CD14-positive monocyte (primary cell): Measurements from ENCODE around the gene RAB26. TPM values are rescaled to one million over a fixed set of nuclear protein-coding genes. Genes with fewer than 3 reads are reported as not detected.

Source experiments
- DNase-seq, 3 donors: peaks; one replicate each; pipeline ENCODE4 v3.0.0-alpha.2; 2011 to 2022
- H2AFZ ChIP-seq: 2 replicates; pipeline ENCODE4 v1.6.0; 2012; ENCODE audit warnings: mild to moderate bottlenecking, low read depth, low read length, inconsistent platforms; ENCODE audit not compliant: insufficient read depth, poor library complexity, severe bottlenecking
- H3K27ac ChIP-seq, 2 donors: 1 replicate in 1 of 2; 2 replicates in 1 of 2; pipeline ENCODE4 v1.5.1; 2012 to 2013; ENCODE audit warnings: low read length in 2 of 2, control low read depth in 1 of 2, inconsistent platforms in 1 of 2, low read depth in 1 of 2, mild to moderate bottlenecking in 1 of 2
- H3K27me3 ChIP-seq, 2 donors: one replicate each; pipeline versions ENCODE4 v1.6.0 to v1.6.1; 2011 to 2013; ENCODE audit warnings: low read length in 2 of 2; ENCODE audit not compliant: control insufficient read depth in 2 of 2, insufficient read depth in 2 of 2
- H3K36me3 ChIP-seq, 2 donors: replicated peaks in 1 of 2; 1 replicate in 1 of 2; 2 replicates in 1 of 2; pipeline versions ENCODE4 v1.5.1 to v1.6.1; 2012 to 2013; ENCODE audit warnings: low read length in 2 of 2, control low read depth in 1 of 2, inconsistent platforms in 1 of 2, mild to moderate bottlenecking in 1 of 2; ENCODE audit not compliant: insufficient read depth in 2 of 2, control insufficient read depth in 1 of 2
- H3K4me1 ChIP-seq, 2 donors: 1 replicate in 1 of 2; 2 replicates in 1 of 2; pipeline versions ENCODE4 v1.5.1 to v1.6.1; 2012 to 2013; ENCODE audit warnings: low read length in 2 of 2, control low read depth in 1 of 2, inconsistent platforms in 1 of 2, mild to moderate bottlenecking in 1 of 2, moderate library complexity in 1 of 2; ENCODE audit not compliant: insufficient read depth in 2 of 2, control insufficient read depth in 1 of 2
- H3K4me2 ChIP-seq: replicated peaks from 2 replicates; pipeline ENCODE3; 2012; ENCODE audit warnings: low read length, moderate library complexity, mild to moderate bottlenecking; ENCODE audit not compliant: poor library complexity, severe bottlenecking; ENCODE audit errors: extremely low read depth
- H3K4me3 ChIP-seq, 3 experiments: fragments of 200-600 bp in 1 of 3; sonication (generic) in 1 of 3; replicated peaks in 1 of 3; 1 replicate in 2 of 3; 2 replicates in 1 of 3; pipeline ENCODE4 v1.5.1; 2011 to 2013; ENCODE audit warnings: low read length in 3 of 3, mild to moderate bottlenecking in 3 of 3, control low read depth in 2 of 3, low read depth in 2 of 3, inconsistent platforms in 1 of 3, moderate library complexity in 1 of 3
- H3K79me2 ChIP-seq: 2 replicates; pipeline ENCODE4 v1.6.0; 2012; ENCODE audit warnings: mild to moderate bottlenecking, control low read depth, inconsistent platforms, low read length, moderate library complexity; ENCODE audit not compliant: insufficient read depth
- H3K9ac ChIP-seq: 2 replicates; pipeline ENCODE4 v1.6.0; 2017; ENCODE audit warnings: low read length, mild to moderate bottlenecking; ENCODE audit not compliant: insufficient read depth, poor library complexity, severe bottlenecking
- H3K9me3 ChIP-seq, 2 donors: replicated peaks in 1 of 2; 1 replicate in 1 of 2; 2 replicates in 1 of 2; pipeline versions ENCODE4 v1.5.1 to v1.6.1; 2012 to 2013; ENCODE audit warnings: low read length in 2 of 2, control low read depth in 1 of 2; ENCODE audit not compliant: control insufficient read depth in 1 of 2, insufficient read depth in 1 of 2
- H4K20me1 ChIP-seq: 2 replicates; pipeline ENCODE4 v1.6.0; 2012; ENCODE audit warnings: mild to moderate bottlenecking, low read length, control low read depth, moderate library complexity; ENCODE audit not compliant: insufficient read depth
- H3K27ac Mint-ChIP-seq, 7 donors: one replicate each; pipeline ENCODE4 v1.8.0; 2020; ENCODE audit warnings: mild to moderate bottlenecking in 7 of 7, mixed read lengths in 7 of 7, moderate library complexity in 6 of 7, inconsistent platforms in 2 of 7
- H3K27me3 Mint-ChIP-seq, 3 donors: one replicate each; pipeline ENCODE4 v1.8.0; 2021 to 2022; ENCODE audit warnings: low read depth in 3 of 3, mild to moderate bottlenecking in 3 of 3, mixed read lengths in 3 of 3, moderate library complexity in 3 of 3, inconsistent platforms in 1 of 3
- H3K36me3 Mint-ChIP-seq, 2 donors: one replicate each; pipeline ENCODE4 v1.8.0; 2020; ENCODE audit warnings: mixed read lengths in 2 of 2, inconsistent platforms in 1 of 2, mild to moderate bottlenecking in 1 of 2
- H3K4me1 Mint-ChIP-seq: one replicate; pipeline ENCODE4 v1.8.0; 2020; ENCODE audit warnings: mild to moderate bottlenecking, mixed read lengths
- H3K4me3 Mint-ChIP-seq, 2 donors: one replicate each; pipeline ENCODE4 v1.8.0; 2020; ENCODE audit warnings: mild to moderate bottlenecking in 2 of 2, mixed read lengths in 2 of 2, moderate library complexity in 1 of 2
- H3K9me3 Mint-ChIP-seq, 7 donors: one replicate each; pipeline ENCODE4 v1.8.0; 2020 to 2022; ENCODE audit warnings: mixed read lengths in 7 of 7, mild to moderate bottlenecking in 6 of 7, moderate library complexity in 6 of 7, inconsistent platforms in 2 of 7
- WGBS: methylation state at CpG from one replicate; pipeline ENCODE4 v1.1.5; 2013; ENCODE audit warnings: missing lambda C conversion rate; ENCODE audit not compliant: insufficient coverage; 5-methylcytosine and 5-hydroxymethylcytosine counted together
- intact Hi-C, 2 donors: fragments of 100-400 bp; cut with micrococcal nuclease; formaldehyde crosslinking; loops; one replicate each; pipeline versions ENCODE4 v1.15.0 to v1.15.1; 2023
- polyA plus RNA-seq, 3 donors: library from polyadenylated mRNA; depleted of rRNA in 1 of 3; unstranded in 2 of 3; stranded (reverse) in 1 of 3; fragments of 300-500 nt in 2 of 3; fragments of >200 nt in 1 of 3; fragmentation: Illumina TruSeq in 2 of 3; gene quantifications; 1 replicate in 2 of 3; 2 replicates in 1 of 3; pipeline ENCODE4 v1.2.3, GENCODE V29; 2012 to 2021
- TF ChIP-seq, protein P1 (sequence below): fragments of 200-600 bp; IDR thresholded peaks from one replicate; pipeline ENCODE4 v1.8.0; 2022; ENCODE audit warnings: antibody characterized with exemption, mild to moderate bottlenecking

RAB26 gene
- polyA plus RNA-seq, 3 donors: not detected

GRCh38 chr16:2142942-2143877 is 5.2 kb upstream of the RAB26 start:
- Mint-ChIP-seq H3K27me3 (peaks cover 8 to 28% (median 18%) of the 10 kb centered on the region in 3 donors), H3K9me3 (peaks cover 0 to 1% (median 0%) of the 10 kb centered on the region in 7 donors), H3K4me1 (peaks cover 7% of the 10 kb centered on the region), H3K36me3 (no peaks in the 10 kb centered on the region), H3K27ac (no peak overlapping the region), H3K4me3 (no peak overlapping the region)
- H3K4me1 ChIP-seq: peaks cover 4 to 6% of the 10 kb centered on the region in 2 donors
- intact Hi-C loops: no loop called here
- H3K27ac ChIP-seq: no peak overlapping the region
- H3K79me2 ChIP-seq: no peaks in the 10 kb centered on the region
- no peak overlapping the region for H3K4me2 ChIP-seq
- 75% methylated on average over 31 of the region's 31 CpGs for WGBS
- no peak overlapping the region for H3K4me3 ChIP-seq
- no peak overlapping the region for H2AFZ ChIP-seq
- H3K36me3 ChIP-seq: no peaks in the 10 kb centered on the region
- TF ChIP-seq, protein P1, sequence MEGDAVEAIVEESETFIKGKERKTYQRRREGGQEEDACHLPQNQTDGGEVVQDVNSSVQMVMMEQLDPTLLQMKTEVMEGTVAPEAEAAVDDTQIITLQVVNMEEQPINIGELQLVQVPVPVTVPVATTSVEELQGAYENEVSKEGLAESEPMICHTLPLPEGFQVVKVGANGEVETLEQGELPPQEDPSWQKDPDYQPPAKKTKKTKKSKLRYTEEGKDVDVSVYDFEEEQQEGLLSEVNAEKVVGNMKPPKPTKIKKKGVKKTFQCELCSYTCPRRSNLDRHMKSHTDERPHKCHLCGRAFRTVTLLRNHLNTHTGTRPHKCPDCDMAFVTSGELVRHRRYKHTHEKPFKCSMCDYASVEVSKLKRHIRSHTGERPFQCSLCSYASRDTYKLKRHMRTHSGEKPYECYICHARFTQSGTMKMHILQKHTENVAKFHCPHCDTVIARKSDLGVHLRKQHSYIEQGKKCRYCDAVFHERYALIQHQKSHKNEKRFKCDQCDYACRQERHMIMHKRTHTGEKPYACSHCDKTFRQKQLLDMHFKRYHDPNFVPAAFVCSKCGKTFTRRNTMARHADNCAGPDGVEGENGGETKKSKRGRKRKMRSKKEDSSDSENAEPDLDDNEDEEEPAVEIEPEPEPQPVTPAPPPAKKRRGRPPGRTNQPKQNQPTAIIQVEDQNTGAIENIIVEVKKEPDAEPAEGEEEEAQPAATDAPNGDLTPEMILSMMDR: no peak
- no peaks in the 10 kb centered on the region for H4K20me1 ChIP-seq
- H3K9me3 ChIP-seq: no peaks in the 10 kb centered on the region
- no peak for DNase-seq
- peaks cover 0 to 6% of the 10 kb centered on the region in 2 donors for H3K27me3 ChIP-seq
- H3K9ac ChIP-seq: no peak overlapping the region

- Histone ChIP-seq H3K4me3 (no peak overlapping the region), H3K79me2 (no peaks in the 10 kb centered on the region), H3K36me3 (no peaks in the 10 kb centered on the region), H3K27me3 (peaks cover 0 to 8% of the 10 kb centered on the region in 2 donors), H2AFZ (no peak overlapping the region), H3K9ac (no peak overlapping the region), H3K4me2 (no peak overlapping the region), H3K4me1 (peaks cover 8 to 13% of the 10 kb centered on the region in 2 donors), H3K27ac (no peak overlapping the region), H3K9me3 (no peaks in the 10 kb centered on the region), H4K20me1 (peaks cover 3% of the 10 kb centered on the region)
- TF ChIP-seq, protein P1: no peak
- Mint-ChIP-seq H3K36me3 (no peaks in the 10 kb centered on the region), H3K4me1 (peaks cover 5% of the 10 kb centered on the region), H3K4me3 (no peak overlapping the region), H3K27ac (no peak overlapping the region), H3K9me3 (peaks cover 0 to 1% (median 0%) of the 10 kb centered on the region in 7 donors), H3K27me3 (peaks cover 8 to 26% (median 18%) of the 10 kb centered on the region in 3 donors)
- DNase-seq: no peak
- 88% methylated on average over 16 of the region's 17 CpGs for WGBS
- intact Hi-C loops: no loop called here
Observed at GRCh38 chr16:2143878-2144485, 4.4 kb upstream of the RAB26 start.
